NCI-H526 (cell line): ENCODE measurements around the gene EPS8.
A peak's percentile ranks its signal among the peaks of the same experiment; 100 is the strongest.

Source experiments
- DNase-seq, 2 experiments: peaks; one replicate each; lab custom pipeline; 2025; lab: John Stamatoyannopoulos, UW

The EPS8 gene

GRCh38 chr12:15789220-15790171, at the start of gene EPS8:
EPS8 (minus strand) TSS chr12:15789388; CDS start chr12:15682951, 106,437 bp downstream.
- DNase-seq, result peak; percentile 71 to 96

- no peak for DNase-seq
Observed at GRCh38 chr12:15837141-15837790, 48.1 kb upstream of the EPS8 start.

- no peak for DNase-seq
Observed at GRCh38 chr12:15834575-15834974, 45.4 kb upstream of the EPS8 start.

- no peak for DNase-seq
Observed at GRCh38 chr12:15831315-15831978, 42.3 kb upstream of the EPS8 start.

- no peak for DNase-seq
Observed at GRCh38 chr12:15830538-15830937, 41.4 kb upstream of the EPS8 start.

- DNase-seq, result no peak
Observed at GRCh38 chr12:15829949-15830348, 40.8 kb upstream of the EPS8 start.

GRCh38 chr12:15829255-15829654, 40.1 kb upstream of the EPS8 start:
- no peak for DNase-seq

- no peak for DNase-seq
Observed at GRCh38 chr12:15827136-15827535, 37.9 kb upstream of the EPS8 start.

- no peak for DNase-seq
Observed at GRCh38 chr12:15824516-15824915, 35.3 kb upstream of the EPS8 start.

- no peak for DNase-seq
Observed at GRCh38 chr12:15823360-15824128, 34.4 kb upstream of the EPS8 start.

- DNase-seq, result no peak
Observed at GRCh38 chr12:15819644-15820437, 30.7 kb upstream of the EPS8 start.

- no peak for DNase-seq
Observed at GRCh38 chr12:15818418-15818817, 29.2 kb upstream of the EPS8 start.

- no peak for DNase-seq
Observed at GRCh38 chr12:15815730-15816129, 26.5 kb upstream of the EPS8 start.

- no peak for DNase-seq
Observed at GRCh38 chr12:15811214-15812127, 22.3 kb upstream of the EPS8 start.

- no peak for DNase-seq
Observed at GRCh38 chr12:15808652-15809051, 19.5 kb upstream of the EPS8 start.

- no peak for DNase-seq
Observed at GRCh38 chr12:15808250-15808649, 19.1 kb upstream of the EPS8 start.

- no peak for DNase-seq
Observed at GRCh38 chr12:15806826-15807225, 17.6 kb upstream of the EPS8 start.

GRCh38 chr12:15801770-15802744, 12.9 kb upstream of the EPS8 start:
- no peak for DNase-seq

- DNase-seq, result no peak
Observed at GRCh38 chr12:15800278-15800677, 11.1 kb upstream of the EPS8 start.
